GM18517 (cell line): ENCODE results near the gene PRDX5.
A peak's percentile ranks its signal among the peaks of the same experiment; 100 is the strongest.
"Not testable (repeated sequence)": the region's sequence is repeated elsewhere in the genome, so short reads cannot be mapped to it uniquely, and the experiment has no call there.

Source experiments
- ATAC-seq: cut with Tn5 transposase; IDR thresholded peaks from one replicate; pipeline ENCODE4 v1.9.1; 2021; ENCODE audit warnings: mild to moderate bottlenecking, moderate library complexity; ENCODE audit not compliant: unreplicated experiment

PRDX5 gene

GRCh38 chr11:64323373-64323772 lies 5.5 kb downstream of the PRDX5 start:
- no peak for ATAC-seq

GRCh38 chr11:64323984-64324383 lies 6.1 kb downstream of the PRDX5 start:
- not testable (repeated sequence) for ATAC-seq

- ATAC-seq = no peak
These were observed 7.0 kb downstream of the PRDX5 start for GRCh38 chr11:64324692-64325469.

GRCh38 chr11:64327375-64327774 lies 9.5 kb downstream of the PRDX5 start:
- ATAC-seq = no peak

GRCh38 chr11:64327993-64328392 lies 10.1 kb downstream of the PRDX5 start:
- ATAC-seq = no peak

GRCh38 chr11:64330888-64331287 lies 13.0 kb downstream of the PRDX5 start:
- ATAC-seq = no peak

GRCh38 chr11:64331569-64332371 lies 13.8 kb downstream of the PRDX5 start:
- peak; percentile 37 for ATAC-seq

- no peak for ATAC-seq
These were observed 15.6 kb downstream of the PRDX5 start for GRCh38 chr11:64333556-64333955.

- peak; percentile 78 for ATAC-seq
These were observed 17.1 kb downstream of the PRDX5 start for GRCh38 chr11:64334764-64335735.

GRCh38 chr11:64337538-64338249 lies 19.8 kb downstream of the PRDX5 start:
- no peak for ATAC-seq

- ATAC-seq = no peak
These were observed 20.8 kb downstream of the PRDX5 start for GRCh38 chr11:64338716-64339115.

GRCh38 chr11:64339286-64339685 lies 21.4 kb downstream of the PRDX5 start:
- ATAC-seq = no peak

GRCh38 chr11:64339754-64340408 lies 22.0 kb downstream of the PRDX5 start, which contains the start of gene CCDC88B:
CCDC88B (plus strand) TSS chr11:64340204; CDS start chr11:64340267, 63 bp downstream.
- peak; percentile 36 for ATAC-seq

GRCh38 chr11:64340671-64341335 lies 22.9 kb downstream of the PRDX5 start:
- no peak for ATAC-seq

GRCh38 chr11:64341429-64341828 lies 23.5 kb downstream of the PRDX5 start:
- ATAC-seq = no peak

GRCh38 chr11:64341851-64342791 lies 24.2 kb downstream of the PRDX5 start:
- ATAC-seq = no peak

GRCh38 chr11:64342869-64343745 lies 25.2 kb downstream of the PRDX5 start:
- no peak for ATAC-seq
